Heart left ventricle (tissue), 16 donors: ENCODE results near the gene PHACTR3. TPM values are rescaled to one million over a fixed set of nuclear protein-coding genes. Genes with fewer than 3 reads are reported as not detected.

ENCODE experiments used
- ATAC-seq, 4 donors: fragments of 200-7000 bp; cut with Tn5 transposase; one replicate each; pipeline ENCODE4 v1.9.1; 2020 to 2022; ENCODE audit warnings: moderate library complexity in 4 of 4, mild to moderate bottlenecking in 3 of 4, moderate number of reproducible peaks in 1 of 4
- DNase-seq, 5 donors: peaks; one replicate each; pipeline ENCODE4 v3.0.0-alpha.2; 2020
- H3K27ac ChIP-seq, 12 donors: fragments of 200-600 bp; sonication (generic) in 4 of 12; one replicate each; pipeline versions ENCODE4 v1.5.0 to v1.8.0; 2016 to 2022; ENCODE audit warnings: mild to moderate bottlenecking in 2 of 12
- H3K27me3 ChIP-seq, 9 donors: fragments of 200-600 bp; sonication (generic) in 2 of 9; one replicate each; pipeline versions ENCODE4 v1.5.1 to v1.8.0; 2016 to 2022; ENCODE audit warnings: mild to moderate bottlenecking in 3 of 9
- H3K36me3 ChIP-seq, 9 donors: fragments of 200-600 bp; sonication (generic) in 2 of 9; one replicate each; pipeline versions ENCODE4 v1.5.0 to v1.8.0; 2018 to 2022; ENCODE audit warnings: mild to moderate bottlenecking in 2 of 9
- H3K4me1 ChIP-seq, 12 donors: fragments of 200-600 bp; sonication (generic) in 4 of 12; one replicate each; pipeline versions ENCODE4 v1.5.0 to v1.8.0; 2016 to 2022; ENCODE audit warnings: mild to moderate bottlenecking in 3 of 12
- H3K4me3 ChIP-seq, 12 donors: fragments of 200-600 bp; sonication (generic) in 4 of 12; one replicate each; pipeline versions ENCODE4 v1.5.0 to v1.8.0; 2017 to 2022; ENCODE audit warnings: mild to moderate bottlenecking in 9 of 12, moderate library complexity in 4 of 12
- H3K9me3 ChIP-seq, 12 donors: fragments of 200-600 bp; sonication (generic) in 4 of 12; one replicate each; pipeline versions ENCODE4 v1.5.0 to v1.8.0; 2016 to 2022; ENCODE audit warnings: mild to moderate bottlenecking in 1 of 12
- CTCF ChIP-seq, 12 donors: fragments of 200-600 bp; sonication (generic) in 4 of 12; IDR thresholded peaks; one replicate each; pipeline versions ENCODE4 v1.5.0 to v1.8.0; 2018 to 2022; ENCODE audit warnings: antibody characterized with exemption in 12 of 12, mild to moderate bottlenecking in 5 of 12
- POLR2A ChIP-seq, 2 donors: fragments of 450-650 bp; IDR thresholded peaks; one replicate each; pipeline ENCODE4 v1.6.1; 2017; ENCODE audit warnings: antibody characterized with exemption in 2 of 2, mild to moderate bottlenecking in 2 of 2, moderate library complexity in 2 of 2
- WGBS, 4 donors: extraction: QIAGEN DNeasy Blood & Tissue Kit in 2 of 4; methylation state at CpG; one replicate each; pipeline versions ENCODE4 v1.1.5 to v1.1.7; 2013 to 2018; 5-methylcytosine and 5-hydroxymethylcytosine counted together
- intact Hi-C, 10 donors: fragments of 100-400 bp; cut with DNase I; formaldehyde crosslinking; loops; one replicate each; pipeline versions ENCODE4 v1.11.1 to v1.14.2; 2022
- polyA plus RNA-seq, 2 donors: library from polyadenylated mRNA; stranded (reverse); fragments of 200-250 nt; gene quantifications; one replicate each; pipeline ENCODE4 v1.2.3, GENCODE V29; 2013
- total RNA-seq, 9 donors: library from RNA; depleted of rRNA in 2 of 9; stranded (reverse); fragments of >200 nt in 2 of 9; fragmentation: NEBNext Ultra II Directional in 3 of 9; extraction: Animal tissue kit (Norgen Biotek cat#: 25700) in 3 of 9; gene quantifications; one replicate each; pipeline versions ENCODE4 v1.1.0 to v1.2.4, GENCODE V29; 2016 to 2023
- donor health status: ischemic (EF 13 %, LVEDD 7.1; RV severe dilation, severe dysfunction).
- donor health status: healthy with polysubstance abuse.
- donor health status: DM: no; HTN: yes; CAD: no.
- donor health status: DM: no; HTN: no; CAD: no.
- donor health status: ischemic (EF 25% LVEDD 6.9; RV normal size, moderate dysfunction).
- donor health status: ischemic (EF 25% LVEDD 5.7; RV mildly dilated, moderate dysfunction).
- donor health status: healthy.
- donor health status: DM: yes; HTN: yes; CAD: no.
- donor health status: ischemic (EF 35%, LVEDD 5.7; RV mildly dilated, moderate dysfunction).
- donor health status: nonischemic (EF 11% LVEDD 7.7; RV severe dilation, severe dysfunction).
- donor health status: DM: yes; HTN: yes; CAD: no.
- donor health status: PGD.
- donor health status: ischemic (EF 29% LVEDD 5.4; RV normal size, mild dysfunction).
- donor health status: nonischemic (EF 23%, LVEDD 6.1; RV moderate dilation, normal function).

The PHACTR3 gene
- total and polyA plus RNA-seq, 11 donors, result 0.19 to 14.6 (median 3.5) TPM

- ATAC-seq (no peak), DNase-seq (no peak)
- no peak for TF ChIP-seq POLR2A (IDR thresholded peaks at IDR 0.05)
- Histone ChIP-seq H3K9me3 (no peaks in the 10 kb centered on the region), H3K4me1 (peaks cover 0 to 44% (median 3%) of the 10 kb centered on the region in 12 donors), H3K4me3 (no peak overlapping the region), H3K36me3 (no peaks in the 10 kb centered on the region), H3K27ac (no peak overlapping the region), H3K27me3 (no peaks in the 10 kb centered on the region)
- intact Hi-C loops, result no loop called here
- WGBS, 4 donors, result 75 to 86% (median 78%) methylated on average over 15 to 16 of the region's 16 CpGs
Measured at GRCh38 chr20:59827138-59828056, 223.1 kb downstream of the PHACTR3 start.

- TF ChIP-seq CTCF (IDR thresholded peaks at IDR 0.05) (no peak), POLR2A (IDR thresholded peaks at IDR 0.05) (no peak)
- WGBS, 4 donors, result 84 to 90% (median 87%) methylated on average over 15 of the region's 15 CpGs
- Histone ChIP-seq H3K27me3 (no peaks in the 10 kb centered on the region), H3K9me3 (no peaks in the 10 kb centered on the region), H3K4me1 (peaks cover 0 to 43% (median 3%) of the 10 kb centered on the region in 12 donors), H3K27ac (no peak overlapping the region), H3K4me3 (no peak overlapping the region), H3K36me3 (no peaks in the 10 kb centered on the region)
- no peak for DNase-seq
- ATAC-seq, result no peak
- intact Hi-C loops, result no loop called here
Measured at GRCh38 chr20:59828125-59829053, 224.0 kb downstream of the PHACTR3 start.

DNA sequence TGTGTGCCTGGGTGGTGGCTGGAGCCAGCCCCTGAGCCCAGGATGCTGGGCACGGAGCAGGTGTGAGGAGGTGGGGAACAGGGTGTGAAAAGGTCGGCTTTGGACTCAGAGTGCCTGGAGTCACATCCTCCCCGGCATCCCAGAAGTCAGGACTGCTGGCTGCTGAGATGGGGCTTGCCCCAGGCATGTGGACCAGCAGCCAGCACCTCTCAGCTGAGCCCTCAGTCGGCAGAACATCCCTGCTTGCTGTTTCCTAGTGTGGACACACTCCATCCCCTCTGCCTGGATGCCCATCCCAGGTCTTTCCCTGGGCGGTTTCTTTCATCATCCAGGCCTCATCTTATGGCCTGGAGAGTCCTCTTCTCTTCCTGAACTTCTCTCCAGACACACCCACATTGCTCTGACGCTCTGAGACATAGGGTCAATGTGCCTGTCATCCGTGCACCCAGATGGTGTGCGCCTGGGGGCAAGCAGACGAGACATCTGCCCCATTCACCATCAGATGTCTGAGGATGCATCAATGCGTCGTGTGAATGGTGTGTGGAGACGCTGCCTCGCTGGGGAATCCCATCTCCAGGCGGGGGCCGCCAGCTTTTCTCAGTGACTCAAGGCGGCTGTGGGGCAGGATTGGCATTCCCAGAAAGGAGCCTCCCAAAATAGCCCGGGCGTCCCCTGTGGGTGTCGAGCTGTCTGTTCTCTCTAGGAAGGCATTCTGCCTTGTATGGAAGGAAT is 224.9 kb downstream of the PHACTR3 start:
- TF ChIP-seq CTCF (IDR thresholded peaks at IDR 0.05) (no peak), POLR2A (IDR thresholded peaks at IDR 0.05) (no peak)
- Histone ChIP-seq H3K4me1 (peaks cover 0 to 34% (median 1%) of the 10 kb centered on the region in 12 donors), H3K27me3 (no peaks in the 10 kb centered on the region), H3K9me3 (no peaks in the 10 kb centered on the region), H3K36me3 (no peaks in the 10 kb centered on the region), H3K27ac (no peak overlapping the region), H3K4me3 (no peak overlapping the region)
- WGBS, 4 donors, result 60 to 72% (median 63%) methylated on average over 19 of the region's 19 CpGs
- intact Hi-C loops, result no loop called here
- DNase-seq (no peak), ATAC-seq (peak in 1 of 4 donors; percentile 44)
